Measurements from ENCODE around the gene FPR3. TPM values are rescaled to one million over a fixed set of nuclear protein-coding genes. Genes with fewer than 3 reads are reported as not detected.

The FPR3 gene
- total RNA-seq, 1 experiment from 2014 or later: not detected

- Histone ChIP-seq H3K79me2 (ENCODE audit: insufficient read depth, low read length) (no peaks in the 10 kb centered on the region), H2BK12ac (ENCODE audit: insufficient read length, low read depth, low read length) (no peak overlapping the region), H3K27me3 (ENCODE audit: insufficient read depth, low read length) (no peaks in the 10 kb centered on the region), H4K91ac (ENCODE audit: insufficient read length, low read depth, low read length) (no peak overlapping the region), H3K9ac (ENCODE audit: extremely low read depth, insufficient read length, low read length) (no peak overlapping the region), H4K20me1 (ENCODE audit: control insufficient read depth, insufficient read depth, insufficient read length) (no peaks in the 10 kb centered on the region), H3K14ac (ENCODE audit: insufficient read depth, low read length) (no peak overlapping the region), H3K79me1 (ENCODE audit: insufficient read depth, low read depth, low read length, poor library complexity, severe bottlenecking) (no peaks in the 10 kb centered on the region), H3K56ac (ENCODE audit: insufficient read length, low read depth, low read length) (no peak overlapping the region), H3K23me2 (ENCODE audit: insufficient read length, low read depth, low read length, poor library complexity, severe bottlenecking) (no peaks in the 10 kb centered on the region), H3K9me3 (ENCODE audit: control insufficient read depth, low read depth, low read length) (no peaks in the 10 kb centered on the region), H2BK5ac (ENCODE audit: insufficient read length, low read length) (no peak overlapping the region), H3K27ac (ENCODE audit: insufficient read length, low read depth, low read length) (no peak overlapping the region), H3T11ph (ENCODE audit: low read length) (no peak overlapping the region), H4K8ac (replicated peaks; ENCODE audit: insufficient read length, low read depth, low read length) (no peak overlapping the region), H2BK120ac (ENCODE audit: low read depth, low read length, poor library complexity, severe bottlenecking) (no peak overlapping the region), H3K18ac (ENCODE audit: insufficient read length, low read depth, low read length) (no peak overlapping the region), H3K4me1 (ENCODE audit: insufficient read depth, low read length) (peaks cover 4% of the 10 kb centered on the region; the same call in 1 of the 2 replicates), H3K23ac (ENCODE audit: insufficient read length, low read depth, low read length) (no peak overlapping the region), H2BK15ac (ENCODE audit: low read depth, low read length) (no peak overlapping the region), H2BK20ac (ENCODE audit: low read depth, low read length, poor library complexity, severe bottlenecking) (no peak overlapping the region), H4K5ac (ENCODE audit: insufficient read length, low read depth, low read length) (no peak overlapping the region), H2AK5ac (ENCODE audit: insufficient read length, low read length) (no peak overlapping the region), H3K4ac (ENCODE audit: low read depth, low read length) (no peak overlapping the region), H2AFZ (ENCODE audit: low read length) (no peak overlapping the region), H3K4me2 (ENCODE audit: insufficient read depth, insufficient read length, low read length) (no peak overlapping the region)
- no peak overlapping the region for H3K27ac Mint-ChIP-seq
- DNase-seq: no peak
- no peaks in the 10 kb centered on the region; a peak in 1 of 7 replicates for H3K36me3 Mint-ChIP-seq (ENCODE audit: insufficient read depth in 1 of 3, low read depth in 3 of 3)
- H3K9me3 Mint-ChIP-seq: peaks cover 19 to 64% of the 10 kb centered on the region in 2 experiments
- no CpG with 5 or more reads among the region's 7 CpGs for WGBS (ENCODE audit: extremely low coverage, insufficient read length, low lambda C conversion rate)
- no peak overlapping the region for H3K4me3 Mint-ChIP-seq
- peaks cover 0 to 6% of the 10 kb centered on the region in 2 experiments; a peak in 2 of 4 replicates for H3K4me1 Mint-ChIP-seq
- H3K27me3 Mint-ChIP-seq (ENCODE audit: low read depth): peaks cover 9% of the 10 kb centered on the region
- TF ChIP-seq CTCF (conservative IDR thresholded peaks at IDR 0.05): no peak
Observed at GRCh38 chr19:51761696-51762095, 33.3 kb upstream of the FPR3 start.

Data from H9 (cell line).